AG09309 (cell line): ENCODE data around the gene ETF1.

Experiments
- DNase-seq: peaks from one replicate; pipeline ENCODE4 v3.0.0-alpha.2; 2010; ENCODE audit warnings: low read depth
- H3K4me3 ChIP-seq: 2 replicates; pipeline ENCODE4 v1.5.1; 2011; ENCODE audit warnings: mild to moderate bottlenecking, low read depth, low read length, moderate library complexity; ENCODE audit not compliant: control insufficient read depth
- CTCF ChIP-seq: IDR thresholded peaks from 2 replicates; pipeline ENCODE4 v1.5.1; 2011; ENCODE audit warnings: mild to moderate bottlenecking, low read depth, low read length, inconsistent platforms; ENCODE audit not compliant: insufficient read depth, control insufficient read depth; ENCODE audit errors: missing control alignments

Gene ETF1

GRCh38 chr5:138492560-138493045, 50.4 kb downstream of the ETF1 start:
- peak overlapping the region; percentile 67 for H3K4me3 ChIP-seq
- no peak for DNase-seq
- no peak for TF ChIP-seq CTCF

GRCh38 chr5:138491669-138492559, 51.1 kb downstream of the ETF1 start:
- peak overlapping the region; percentile 67 for H3K4me3 ChIP-seq
- TF ChIP-seq CTCF, result no peak
- peak; percentile 67 for DNase-seq

- peak overlapping the region; percentile 41 for H3K4me3 ChIP-seq
- no peak for DNase-seq
- TF ChIP-seq CTCF, result no peak
These were observed 51.8 kb downstream of the ETF1 start for GRCh38 chr5:138491284-138491648.

DNA sequence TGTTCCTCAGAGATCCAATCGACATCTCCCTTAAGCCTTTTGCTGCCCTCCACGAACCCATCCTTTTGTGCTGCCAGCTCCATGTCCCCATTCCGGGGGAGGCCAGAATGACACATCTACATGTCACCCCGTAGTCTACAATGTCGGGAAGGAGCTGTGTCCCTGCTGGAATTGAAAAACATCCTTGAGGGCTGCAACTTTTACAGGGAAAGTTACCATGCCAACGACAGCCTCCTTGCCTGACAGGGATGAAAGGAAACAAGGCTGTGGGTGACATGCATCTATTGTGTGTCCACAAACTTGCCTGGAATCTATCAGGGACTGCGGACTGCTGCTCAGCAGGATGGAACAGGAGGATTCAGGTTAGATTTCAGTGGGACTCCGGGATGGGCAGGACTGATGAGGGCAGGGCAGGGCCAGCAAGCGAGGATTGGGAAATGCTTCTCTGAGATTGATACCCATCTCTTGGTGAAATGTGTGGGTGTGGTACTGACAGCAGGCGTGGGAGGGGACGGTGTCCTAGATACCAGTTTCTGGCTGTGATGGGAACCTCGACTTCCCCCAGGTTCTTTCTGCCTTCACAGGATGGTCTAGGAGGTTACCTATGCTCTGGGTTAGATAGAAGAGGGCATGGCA, 52.3 kb downstream of the ETF1 start:
- no peak for TF ChIP-seq CTCF
- no peak for DNase-seq
- H3K4me3 ChIP-seq, result no peak overlapping the region

DNA sequence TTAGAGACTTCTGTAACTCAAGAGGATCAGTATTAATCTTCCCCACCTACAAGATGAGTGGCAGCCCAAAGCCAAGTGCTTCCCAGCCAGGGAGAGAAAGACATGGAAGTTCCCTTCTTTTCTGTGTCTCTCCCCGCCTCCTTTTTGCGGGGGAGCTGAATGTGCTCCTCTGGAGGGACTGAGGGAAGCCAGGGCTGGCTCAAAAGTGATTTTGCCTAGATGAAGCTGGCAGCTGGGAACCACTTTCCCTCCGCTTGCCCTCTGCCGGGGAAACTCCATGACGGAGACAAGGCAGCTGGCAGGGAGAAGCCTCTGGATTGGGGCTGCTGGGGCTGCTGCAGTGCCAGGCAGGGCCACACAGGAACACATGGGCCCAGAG, 53.4 kb downstream of the ETF1 start:
- H3K4me3 ChIP-seq, result no peak overlapping the region
- no peak for TF ChIP-seq CTCF
- no peak for DNase-seq

DNA sequence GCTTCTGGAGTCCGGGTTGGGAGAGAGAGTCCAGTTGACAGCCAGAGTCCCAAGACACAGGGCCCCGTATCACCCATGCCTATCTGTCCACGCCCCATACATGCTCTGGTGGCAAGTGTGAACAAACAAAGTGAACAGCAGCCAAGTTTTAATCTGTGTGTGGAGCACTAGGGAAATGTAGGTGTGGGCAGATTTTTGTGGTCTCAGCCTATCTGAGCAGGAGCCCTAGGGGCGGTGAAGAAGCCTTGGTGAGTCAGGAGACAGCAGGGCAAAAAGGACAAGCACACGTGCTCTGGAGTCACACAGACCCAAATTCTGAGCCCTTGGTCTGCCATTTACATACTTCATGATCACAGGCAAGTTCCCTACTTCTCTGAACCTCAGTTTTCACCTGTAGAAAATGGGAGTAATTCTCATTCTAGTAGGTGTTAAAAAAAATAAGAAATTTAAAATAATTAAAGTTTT, 54.5 kb downstream of the ETF1 start:
- DNase-seq, result no peak
- TF ChIP-seq CTCF, result no peak
- H3K4me3 ChIP-seq, result no peak overlapping the region
